HepG2 (cell line): ENCODE measurements around the gene HPS4. TPM values are rescaled to one million over a fixed set of nuclear protein-coding genes. Genes with fewer than 3 reads are reported as not detected.

Source experiments
- CAMTA2 ChIP-seq: sonication (generic); formaldehyde crosslinking; IDR thresholded peaks from 2 replicates; pipeline ENCODE4 v1.4.0; 2020; ENCODE audit warnings: mild to moderate bottlenecking, missing genetic modification reagents, borderline replicate concordance
- CEBPB ChIP-seq: IDR thresholded peaks from 2 replicates; pipeline ENCODE4 v1.6.1; 2011; ENCODE audit warnings: low read depth, low read length, improper control_type of control experiment, borderline replicate concordance
- CENPT ChIP-seq: sonication (generic); formaldehyde crosslinking; IDR thresholded peaks from 2 replicates; pipeline ENCODE4 v1.8.0; 2022; ENCODE audit warnings: low read depth, mild to moderate bottlenecking, moderate library complexity, missing genetic modification reagents
- ETV5 ChIP-seq: IDR thresholded peaks from 2 replicates; pipeline ENCODE4 v1.6.1; 2018; ENCODE audit warnings: missing biosample characterization, missing genetic modification reagents, inconsistent platforms, borderline replicate concordance
- ETV6 ChIP-seq: sonication (generic); formaldehyde crosslinking; conservative IDR thresholded peaks from 2 replicates; pipeline ENCODE4 v1.4.0; 2020; ENCODE audit warnings: missing genetic modification reagents
- FOXJ3 ChIP-seq: sonication (generic); formaldehyde crosslinking; IDR thresholded peaks from 2 replicates; pipeline ENCODE4 v1.4.0; 2020; ENCODE audit warnings: missing genetic modification reagents, mild to moderate bottlenecking, borderline replicate concordance
- IRF2 ChIP-seq: IDR thresholded peaks from 2 replicates; pipeline ENCODE4 v1.6.1; 2018; ENCODE audit warnings: missing genetic modification reagents, missing compliant biosample characterization
- JARID2 ChIP-seq: sonication (generic); formaldehyde crosslinking; IDR thresholded peaks from 2 replicates; pipeline ENCODE4 v1.8.1; 2023; ENCODE audit warnings: missing genetic modification reagents, inconsistent platforms; ENCODE audit not compliant: insufficient replicate concordance
- KDM6A ChIP-seq: IDR thresholded peaks from 2 replicates; pipeline ENCODE4 v1.6.1; 2016; ENCODE audit warnings: low read depth
- KLF13 ChIP-seq: sonication (generic); formaldehyde crosslinking; IDR thresholded peaks from 2 replicates; pipeline ENCODE4 v1.4.0; 2020; ENCODE audit warnings: mild to moderate bottlenecking, missing genetic modification reagents
- MBNL3 ChIP-seq: fragments of 250-450 bp; sonication (Bioruptor Pico); conservative IDR thresholded peaks from 2 replicates; pipeline ENCODE4 v1.8.0; 2022; ENCODE audit warnings: mild to moderate bottlenecking, inconsistent platforms
- NONO ChIP-seq, 2 experiments: fragments of 450-650 bp in 1 of 2; sonication (generic) in 1 of 2; formaldehyde crosslinking in 1 of 2; IDR thresholded peaks in 1 of 2; conservative IDR thresholded peaks in 1 of 2; 2 replicates each; pipeline versions ENCODE4 v1.6.1 to v1.8.0; 2017 to 2022; ENCODE audit warnings: mild to moderate bottlenecking in 1 of 2, missing genetic modification reagents in 1 of 2, moderate library complexity in 1 of 2
- SRF ChIP-seq: IDR thresholded peaks from 2 replicates; pipeline ENCODE4 v1.6.1; 2011; ENCODE audit warnings: mild to moderate bottlenecking, low read depth, low read length, moderate library complexity
- TAF15 ChIP-seq: fragments of 200-400 bp; formaldehyde crosslinking; IDR thresholded peaks from one replicate; pipeline ENCODE4 v1.6.1; 2018; ENCODE audit warnings: mild to moderate bottlenecking, low read depth, low read length; ENCODE audit not compliant: poor library complexity, severe bottlenecking
- TCF7 ChIP-seq: sonication (generic); IDR thresholded peaks from 2 replicates; pipeline ENCODE4 v1.6.1; 2016; ENCODE audit warnings: antibody characterized with exemption, low read depth
- YEATS4 ChIP-seq: sonication (generic); formaldehyde crosslinking; IDR thresholded peaks from 2 replicates; pipeline ENCODE4 v1.4.0; 2020; ENCODE audit warnings: missing genetic modification reagents, borderline replicate concordance
- ZMYM2 ChIP-seq: sonication (generic); formaldehyde crosslinking; IDR thresholded peaks from 2 replicates; pipeline ENCODE4 v1.8.0; 2022; ENCODE audit warnings: mild to moderate bottlenecking, missing genetic modification reagents
- ZNF282 ChIP-seq: fragments of 450-650 bp; IDR thresholded peaks from 2 replicates; pipeline ENCODE4 v1.6.1; 2018; ENCODE audit not compliant: partially characterized antibody
- ZNF331 ChIP-seq: sonication (generic); formaldehyde crosslinking; IDR thresholded peaks from 2 replicates; pipeline ENCODE4 v1.4.0; 2020; ENCODE audit warnings: missing genetic modification reagents
- ZNF451 ChIP-seq: sonication (generic); formaldehyde crosslinking; IDR thresholded peaks from 2 replicates; pipeline ENCODE4 v1.5.0; 2020; ENCODE audit warnings: mild to moderate bottlenecking, missing genetic modification reagents
- polyA plus RNA-seq, 8 experiments: library from polyadenylated mRNA; depleted of rRNA in 3 of 8; stranded (reverse) in 7 of 8; unstranded in 1 of 8; fragments of >200 nt; fragmentation: Illumina TruSeq in 4 of 8; extraction: Trizol in 4 of 8; gene quantifications; 2 replicates each; pipeline versions ENCODE4 v1.2.1 to v1.2.3, GENCODE V29; 2011 to 2016; ENCODE audit warnings: low read depth in 4 of 8, missing spikeins in 1 of 8, mixed read lengths in 1 of 8; ENCODE audit not compliant: insufficient read depth in 1 of 8
- total RNA-seq, 5 experiments: library from RNA; depleted of rRNA; stranded (reverse); fragments of >200 nt; fragmentation: Illumina TruSeq; extraction: Trizol; gene quantifications; 2 replicates each; pipeline ENCODE4 v1.2.3, GENCODE V29; 2016; ENCODE audit warnings: low read depth in 1 of 5
- TF ChIP-seq, protein P1 (sequence below): sonication (generic); formaldehyde crosslinking; IDR thresholded peaks from 2 replicates; pipeline ENCODE4 v1.4.0; 2020; ENCODE audit warnings: missing genetic modification reagents
- TF ChIP-seq, protein P2 (sequence below): sonication (generic); formaldehyde crosslinking; IDR thresholded peaks from 2 replicates; pipeline ENCODE4 v1.5.0; 2020; ENCODE audit warnings: missing genetic modification reagents
- TF ChIP-seq, protein P3 (sequence below): IDR thresholded peaks from 2 replicates; pipeline ENCODE4 v1.6.1; 2012; ENCODE audit warnings: inconsistent platforms
- TF ChIP-seq, protein P4 (sequence below): IDR thresholded peaks from 2 replicates; pipeline ENCODE4 v1.6.1; 2016; ENCODE audit warnings: mild to moderate bottlenecking
- TF ChIP-seq, protein P5 (sequence below): sonication (generic); formaldehyde crosslinking; IDR thresholded peaks from 2 replicates; pipeline ENCODE4 v1.4.0; 2020; ENCODE audit warnings: missing genetic modification reagents, low read depth, mild to moderate bottlenecking, borderline replicate concordance

Gene HPS4
- total and polyA plus RNA-seq, 2 of the 13 experiments (the other 11 are each of a cell fraction or from before 2014, with no cell fraction given) = 27.4 to 34.0 TPM

DNA sequence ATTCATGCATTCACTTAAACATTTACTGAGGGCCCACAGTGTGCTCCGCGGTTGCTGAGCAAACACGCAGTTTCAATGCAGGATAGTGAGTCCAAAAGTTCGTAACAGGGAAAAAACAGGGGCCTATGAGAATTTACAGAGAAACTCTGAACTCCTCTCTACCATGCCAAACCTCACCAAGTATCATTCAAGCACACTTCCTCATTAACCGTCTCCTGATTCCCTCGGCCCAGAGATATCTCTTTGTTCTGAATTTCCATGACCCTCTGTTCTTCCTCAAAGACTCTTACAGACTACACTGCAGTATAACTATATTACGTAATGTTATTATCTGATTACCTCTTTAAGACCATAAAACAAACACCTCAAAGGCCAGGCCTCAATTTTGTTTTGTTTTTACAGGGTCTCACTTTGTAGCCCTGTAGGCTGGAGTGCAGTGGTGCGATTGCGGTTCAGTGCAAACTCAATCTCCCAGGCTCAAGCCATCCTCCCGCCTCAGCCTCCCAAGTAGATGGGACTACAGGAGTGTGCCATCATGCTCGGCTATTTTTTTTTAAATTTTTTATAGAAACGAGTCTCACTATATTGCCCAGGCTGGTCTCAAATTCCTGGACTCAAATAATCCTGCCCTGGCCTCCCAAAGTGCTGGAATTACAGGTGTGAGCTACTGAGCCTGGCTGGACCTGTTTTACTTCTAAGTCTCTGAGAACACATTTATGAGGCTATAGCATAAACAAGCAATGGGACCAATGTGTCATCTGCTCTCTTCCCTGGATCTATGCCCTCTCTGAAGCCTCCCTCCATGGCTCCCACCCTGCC lies 3.6 kb downstream of the HPS4 start (continued):
- TF ChIP-seq MBNL3 (no peak), ZNF331 (CRISPR knock-in tag) (no peak), ETV5 (no peak), CAMTA2 (no peak), TAF15 (no peak), SRF (no peak), KLF13 (CRISPR knock-in tag) (no peak), NONO (IDR thresholded peaks at IDR 0.05) (no peak), NONO (CRISPR knock-in tag; conservative IDR thresholded peaks at IDR 0.05) (no peak), ZMYM2 (no peak), JARID2 (CRISPR knock-in tag) (no peak), ZNF282 (no peak), TCF7 (no peak), CENPT (CRISPR knock-in tag) (no peak), IRF2 (no peak), YEATS4 (peak; percentile 41; the same call in 1 of the 2 replicates), CEBPB (0 out of 2 replicates have a peak, but pooled peaks have one; percentile 38), ZNF451 (CRISPR knock-in tag) (no peak), FOXJ3 (CRISPR knock-in tag) (no peak; the same call in 1 of the 2 replicates), ETV6 (no peak), KDM6A (CRISPR knock-in tag) (peak; percentile 46; the same call in 1 of the 2 replicates)
- TF ChIP-seq, protein P1, sequence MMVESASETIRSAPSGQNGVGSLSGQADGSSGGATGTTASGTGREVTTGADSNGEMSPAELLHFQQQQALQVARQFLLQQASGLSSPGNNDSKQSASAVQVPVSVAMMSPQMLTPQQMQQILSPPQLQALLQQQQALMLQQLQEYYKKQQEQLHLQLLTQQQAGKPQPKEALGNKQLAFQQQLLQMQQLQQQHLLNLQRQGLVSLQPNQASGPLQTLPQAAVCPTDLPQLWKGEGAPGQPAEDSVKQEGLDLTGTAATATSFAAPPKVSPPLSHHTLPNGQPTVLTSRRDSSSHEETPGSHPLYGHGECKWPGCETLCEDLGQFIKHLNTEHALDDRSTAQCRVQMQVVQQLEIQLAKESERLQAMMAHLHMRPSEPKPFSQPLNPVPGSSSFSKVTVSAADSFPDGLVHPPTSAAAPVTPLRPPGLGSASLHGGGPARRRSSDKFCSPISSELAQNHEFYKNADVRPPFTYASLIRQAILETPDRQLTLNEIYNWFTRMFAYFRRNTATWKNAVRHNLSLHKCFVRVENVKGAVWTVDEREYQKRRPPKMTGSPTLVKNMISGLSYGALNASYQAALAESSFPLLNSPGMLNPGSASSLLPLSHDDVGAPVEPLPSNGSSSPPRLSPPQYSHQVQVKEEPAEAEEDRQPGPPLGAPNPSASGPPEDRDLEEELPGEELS (CRISPR knock-in tag) = 0 out of 2 replicates have a peak, but pooled peaks have one; percentile 4
- TF ChIP-seq, protein P2, sequence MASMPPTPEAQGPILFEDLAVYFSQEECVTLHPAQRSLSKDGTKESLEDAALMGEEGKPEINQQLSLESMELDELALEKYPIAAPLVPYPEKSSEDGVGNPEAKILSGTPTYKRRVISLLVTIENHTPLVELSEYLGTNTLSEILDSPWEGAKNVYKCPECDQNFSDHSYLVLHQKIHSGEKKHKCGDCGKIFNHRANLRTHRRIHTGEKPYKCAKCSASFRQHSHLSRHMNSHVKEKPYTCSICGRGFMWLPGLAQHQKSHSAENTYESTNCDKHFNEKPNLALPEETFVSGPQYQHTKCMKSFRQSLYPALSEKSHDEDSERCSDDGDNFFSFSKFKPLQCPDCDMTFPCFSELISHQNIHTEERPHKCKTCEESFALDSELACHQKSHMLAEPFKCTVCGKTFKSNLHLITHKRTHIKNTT (CRISPR knock-in tag) = no peak
- TF ChIP-seq, protein P3, sequence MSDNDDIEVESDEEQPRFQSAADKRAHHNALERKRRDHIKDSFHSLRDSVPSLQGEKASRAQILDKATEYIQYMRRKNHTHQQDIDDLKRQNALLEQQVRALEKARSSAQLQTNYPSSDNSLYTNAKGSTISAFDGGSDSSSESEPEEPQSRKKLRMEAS = no peak
- TF ChIP-seq, protein P4, sequence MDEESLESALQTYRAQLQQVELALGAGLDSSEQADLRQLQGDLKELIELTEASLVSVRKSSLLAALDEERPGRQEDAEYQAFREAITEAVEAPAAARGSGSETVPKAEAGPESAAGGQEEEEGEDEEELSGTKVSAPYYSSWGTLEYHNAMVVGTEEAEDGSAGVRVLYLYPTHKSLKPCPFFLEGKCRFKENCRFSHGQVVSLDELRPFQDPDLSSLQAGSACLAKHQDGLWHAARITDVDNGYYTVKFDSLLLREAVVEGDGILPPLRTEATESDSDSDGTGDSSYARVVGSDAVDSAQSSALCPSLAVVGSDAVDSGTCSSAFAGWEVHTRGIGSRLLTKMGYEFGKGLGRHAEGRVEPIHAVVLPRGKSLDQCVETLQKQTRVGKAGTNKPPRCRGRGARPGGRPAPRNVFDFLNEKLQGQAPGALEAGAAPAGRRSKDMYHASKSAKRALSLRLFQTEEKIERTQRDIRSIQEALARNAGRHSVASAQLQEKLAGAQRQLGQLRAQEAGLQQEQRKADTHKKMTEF (CRISPR knock-in tag) = no peak
- TF ChIP-seq, protein P5, sequence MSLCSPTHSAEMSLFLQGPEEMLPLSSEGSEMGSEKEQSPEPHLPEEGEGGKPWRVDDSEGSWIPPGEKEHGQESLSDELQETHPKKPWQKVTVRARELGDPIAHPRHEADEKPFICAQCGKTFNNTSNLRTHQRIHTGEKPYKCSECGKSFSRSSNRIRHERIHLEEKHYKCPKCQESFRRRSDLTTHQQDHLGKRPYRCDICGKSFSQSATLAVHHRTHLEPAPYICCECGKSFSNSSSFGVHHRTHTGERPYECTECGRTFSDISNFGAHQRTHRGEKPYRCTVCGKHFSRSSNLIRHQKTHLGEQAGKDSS = no peak
